Esophagus squamous epithelium (tissue), 4 donors: Measurements from ENCODE around the gene PLEKHA5.

Experiments used
- POLR2A ChIP-seq, 4 donors: fragments of 450-650 bp; IDR thresholded peaks; one replicate each; pipeline ENCODE4 v1.6.1; 2017; ENCODE audit warnings: antibody characterized with exemption in 4 of 4, mild to moderate bottlenecking in 4 of 4, moderate library complexity in 3 of 4
- TF ChIP-seq, protein P1 (sequence below), 6 experiments: fragments of 450-650 bp in 4 of 6; fragments of 200-600 bp in 2 of 6; sonication (generic) in 2 of 6; IDR thresholded peaks; one replicate each; pipeline ENCODE4 v1.5.1; 2016 to 2019; ENCODE audit warnings: antibody characterized with exemption in 6 of 6, mild to moderate bottlenecking in 4 of 6, moderate library complexity in 4 of 6

DNA sequence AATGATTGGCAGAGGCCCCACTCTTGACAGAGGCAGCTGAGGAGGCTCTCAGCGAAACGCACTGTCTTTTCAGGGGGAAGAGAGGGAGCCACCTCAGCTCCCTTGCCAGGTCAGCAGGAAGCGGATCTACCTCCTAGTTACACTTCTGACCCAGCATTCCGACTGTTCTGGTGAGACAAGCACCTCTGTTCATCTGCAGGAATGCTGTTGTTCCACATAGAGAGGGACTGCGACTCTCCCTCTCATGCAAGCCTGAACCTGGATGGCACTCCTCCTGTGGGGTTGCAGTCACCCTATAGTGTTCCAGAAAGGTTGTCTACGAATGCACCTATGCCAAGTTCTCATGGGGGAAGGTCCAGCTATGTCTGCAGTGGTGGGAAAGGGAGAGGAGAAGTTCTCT is 272.7 kb downstream of the PLEKHA5 start:
- TF ChIP-seq, protein P1, sequence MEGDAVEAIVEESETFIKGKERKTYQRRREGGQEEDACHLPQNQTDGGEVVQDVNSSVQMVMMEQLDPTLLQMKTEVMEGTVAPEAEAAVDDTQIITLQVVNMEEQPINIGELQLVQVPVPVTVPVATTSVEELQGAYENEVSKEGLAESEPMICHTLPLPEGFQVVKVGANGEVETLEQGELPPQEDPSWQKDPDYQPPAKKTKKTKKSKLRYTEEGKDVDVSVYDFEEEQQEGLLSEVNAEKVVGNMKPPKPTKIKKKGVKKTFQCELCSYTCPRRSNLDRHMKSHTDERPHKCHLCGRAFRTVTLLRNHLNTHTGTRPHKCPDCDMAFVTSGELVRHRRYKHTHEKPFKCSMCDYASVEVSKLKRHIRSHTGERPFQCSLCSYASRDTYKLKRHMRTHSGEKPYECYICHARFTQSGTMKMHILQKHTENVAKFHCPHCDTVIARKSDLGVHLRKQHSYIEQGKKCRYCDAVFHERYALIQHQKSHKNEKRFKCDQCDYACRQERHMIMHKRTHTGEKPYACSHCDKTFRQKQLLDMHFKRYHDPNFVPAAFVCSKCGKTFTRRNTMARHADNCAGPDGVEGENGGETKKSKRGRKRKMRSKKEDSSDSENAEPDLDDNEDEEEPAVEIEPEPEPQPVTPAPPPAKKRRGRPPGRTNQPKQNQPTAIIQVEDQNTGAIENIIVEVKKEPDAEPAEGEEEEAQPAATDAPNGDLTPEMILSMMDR (IDR thresholded peaks at IDR 0.05): no peak
- no peak for TF ChIP-seq POLR2A (IDR thresholded peaks at IDR 0.05)
